Measurements from ENCODE around the gene PIM1. TPM values are rescaled to one million over a fixed set of nuclear protein-coding genes. Genes with fewer than 3 reads are reported as not detected.

Gene PIM1
- total and polyA plus RNA-seq, 9 of the 15 experiments (the other 6 are each of a cell fraction or from before 2014, with no cell fraction given): 19.0 to 789 (median 212) TPM

GRCh38 chr6:37171970-37172812 lies 2.2 kb downstream of the PIM1 start (continued):
- peak; percentile 85 to 91 for TF ChIP-seq AFF1 (IDR thresholded peaks at IDR 0.05; ENCODE audit: low read depth in 1 of 2, partially characterized antibody in 2 of 2)
- TF ChIP-seq POLR2AphosphoS5 (IDR thresholded peaks at IDR 0.05; ENCODE audit: control insufficient read depth, insufficient read depth, low read depth, low read length): peak; percentile 76
- no peak for TF ChIP-seq HNRNPH1 (optimal IDR thresholded peaks at IDR 0.05; ENCODE audit: low read depth, low read length)
- TF ChIP-seq ZNF75A (CRISPR knock-in tag; IDR thresholded peaks at IDR 0.05): peak; percentile 46; the same call in 1 of the 2 replicates
- TF ChIP-seq MXI1 (IDR thresholded peaks at IDR 0.05; ENCODE audit: low read depth, low read length): peak; percentile 80; the same call in 1 of the 2 replicates
- TF ChIP-seq RBM34 (IDR thresholded peaks at IDR 0.05; ENCODE audit: borderline replicate concordance, insufficient read depth, low read length): no peak
- peak; percentile 54 for TF ChIP-seq EGR1 (conservative IDR thresholded peaks at IDR 0.05)
- TF ChIP-seq FOS (IDR thresholded peaks at IDR 0.05; ENCODE audit: extremely low read depth, insufficient read length): no peak
- peak; percentile 61; the same call in 1 of the 2 replicates for TF ChIP-seq HINFP (tag; conservative IDR thresholded peaks at IDR 0.05; ENCODE audit: low read depth)
- TF ChIP-seq CBX3 (IDR thresholded peaks at IDR 0.05; ENCODE audit: borderline replicate concordance in 1 of 2, low read length in 2 of 2): peak in 1 of 2 experiments; percentile 81; a peak in 1 of 3 replicates
- peak; percentile 82 for TF ChIP-seq HDAC2 (IDR thresholded peaks at IDR 0.05)
- no peak for TF ChIP-seq TFAM (CRISPR knock-in tag; conservative IDR thresholded peaks at IDR 0.05)
- no peak for TF ChIP-seq MCM5 (IDR thresholded peaks at IDR 0.05; ENCODE audit: low read depth)
- 0 out of 2 replicates have a peak, but pooled peaks have one; percentile 72 for TF ChIP-seq ZNF280B (CRISPR knock-in tag; IDR thresholded peaks at IDR 0.05)
- TF ChIP-seq POLR2A (conservative IDR thresholded peaks at IDR 0.05): peak; percentile 78
- peak; percentile 85 for TF ChIP-seq CTBP1 (IDR thresholded peaks at IDR 0.05; ENCODE audit: borderline replicate concordance)
- TF ChIP-seq STAG1 (CRISPR knock-in tag; IDR thresholded peaks at IDR 0.05; ENCODE audit: borderline replicate concordance): peak; percentile 56; the same call in 1 of the 2 replicates
- 0 out of 2 replicates have a peak, but pooled peaks have one; percentile 12 for TF ChIP-seq ZFP1 (CRISPR knock-in tag; IDR thresholded peaks at IDR 0.05)
- 0 out of 2 replicates have a peak, but pooled peaks have one; percentile 23 for TF ChIP-seq BMI1 (IDR thresholded peaks at IDR 0.05; ENCODE audit: low read length)
- TF ChIP-seq CXXC5 (CRISPR knock-in tag; IDR thresholded peaks at IDR 0.05): peak; percentile 50
